Gastrocnemius medialis (tissue), 4 donors: ENCODE data around the gene ZNF365.

ENCODE experiments used
- POLR2A ChIP-seq, 2 donors: fragments of 450-650 bp; IDR thresholded peaks; one replicate each; pipeline ENCODE4 v1.6.1; 2017; ENCODE audit warnings: antibody characterized with exemption in 2 of 2, mild to moderate bottlenecking in 2 of 2, moderate library complexity in 2 of 2
- TF ChIP-seq, protein P1 (sequence below), 5 experiments: fragments of 450-650 bp in 3 of 5; fragments of 200-600 bp in 2 of 5; sonication (generic) in 2 of 5; IDR thresholded peaks in 4 of 5; conservative IDR thresholded peaks in 1 of 5; 1 replicate in 4 of 5; 2 replicates in 1 of 5; pipeline ENCODE4 v1.5.1; 2016 to 2019; ENCODE audit warnings: antibody characterized with exemption in 5 of 5, mild to moderate bottlenecking in 3 of 5, moderate library complexity in 3 of 5

DNA sequence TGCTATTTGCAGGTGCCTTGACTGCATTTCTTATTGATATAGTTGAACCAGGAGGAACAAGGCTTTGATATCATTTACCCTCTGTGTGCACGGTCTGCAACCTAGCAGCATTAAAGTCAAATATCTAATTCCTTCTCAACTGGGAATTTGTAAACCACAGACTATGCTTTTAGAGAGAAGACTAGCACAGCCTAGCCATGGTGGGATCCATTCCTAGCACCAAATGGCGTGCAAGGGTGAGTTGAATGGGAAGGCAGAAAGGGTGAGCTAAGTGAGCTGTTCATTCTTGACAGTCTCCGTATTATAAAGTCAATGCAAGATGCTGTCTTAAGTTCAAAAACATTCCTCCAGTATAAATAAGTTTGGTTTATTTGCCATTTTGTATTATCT, 2.9 kb downstream of the ZNF365 start:
- TF ChIP-seq, protein P1, sequence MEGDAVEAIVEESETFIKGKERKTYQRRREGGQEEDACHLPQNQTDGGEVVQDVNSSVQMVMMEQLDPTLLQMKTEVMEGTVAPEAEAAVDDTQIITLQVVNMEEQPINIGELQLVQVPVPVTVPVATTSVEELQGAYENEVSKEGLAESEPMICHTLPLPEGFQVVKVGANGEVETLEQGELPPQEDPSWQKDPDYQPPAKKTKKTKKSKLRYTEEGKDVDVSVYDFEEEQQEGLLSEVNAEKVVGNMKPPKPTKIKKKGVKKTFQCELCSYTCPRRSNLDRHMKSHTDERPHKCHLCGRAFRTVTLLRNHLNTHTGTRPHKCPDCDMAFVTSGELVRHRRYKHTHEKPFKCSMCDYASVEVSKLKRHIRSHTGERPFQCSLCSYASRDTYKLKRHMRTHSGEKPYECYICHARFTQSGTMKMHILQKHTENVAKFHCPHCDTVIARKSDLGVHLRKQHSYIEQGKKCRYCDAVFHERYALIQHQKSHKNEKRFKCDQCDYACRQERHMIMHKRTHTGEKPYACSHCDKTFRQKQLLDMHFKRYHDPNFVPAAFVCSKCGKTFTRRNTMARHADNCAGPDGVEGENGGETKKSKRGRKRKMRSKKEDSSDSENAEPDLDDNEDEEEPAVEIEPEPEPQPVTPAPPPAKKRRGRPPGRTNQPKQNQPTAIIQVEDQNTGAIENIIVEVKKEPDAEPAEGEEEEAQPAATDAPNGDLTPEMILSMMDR (IDR thresholded peaks at IDR 0.05 in 4 of 5, conservative IDR thresholded peaks at IDR 0.05 in 1 of 5): no peak
- no peak for TF ChIP-seq POLR2A (IDR thresholded peaks at IDR 0.05)
